ACC112 (cell line): ENCODE measurements around the gene STK17B.

Source experiments
- H2AFZ ChIP-seq: fragments of 200-600 bp; sonication (generic); one replicate; pipeline ENCODE4 v1.6.0; 2017; ENCODE audit warnings: antibody characterized with exemption, low read length; ENCODE audit not compliant: unreplicated experiment
- H3K27ac ChIP-seq: fragments of 200-600 bp; sonication (generic); 2 replicates; pipeline ENCODE4 v1.5.1; 2014; ENCODE audit warnings: low read depth, mild to moderate bottlenecking, antibody characterized with exemption, low read length, moderate library complexity
- H3K27me3 ChIP-seq: fragments of 200-600 bp; sonication (generic); 2 replicates; pipeline ENCODE4 v1.6.1; 2014; ENCODE audit warnings: mild to moderate bottlenecking, antibody characterized with exemption, low read length, moderate library complexity, mixed read lengths; ENCODE audit not compliant: insufficient read depth
- H3K36me3 ChIP-seq: fragments of 200-600 bp; sonication (generic); 2 replicates; pipeline ENCODE4 v1.6.1; 2016; ENCODE audit warnings: mild to moderate bottlenecking, antibody characterized with exemption, low read length, moderate library complexity, mixed read lengths; ENCODE audit not compliant: insufficient read depth
- H3K4me1 ChIP-seq: fragments of 200-600 bp; sonication (generic); one replicate; pipeline ENCODE4 v1.6.1; 2016; ENCODE audit warnings: low read length, mixed read lengths; ENCODE audit not compliant: insufficient read depth, unreplicated experiment, control insufficient read depth
- H3K4me3 ChIP-seq: fragments of 200-600 bp; sonication (generic); 2 replicates; pipeline ENCODE4 v1.5.1; 2014; ENCODE audit warnings: mild to moderate bottlenecking, low read depth, low read length
- H3K79me2 ChIP-seq: fragments of 200-600 bp; sonication (generic); one replicate; pipeline ENCODE4 v1.6.0; 2016; ENCODE audit warnings: low read length; ENCODE audit not compliant: control insufficient read depth, unreplicated experiment, insufficient read depth

STK17B gene

GRCh38 chr2:196159221-196159892, 12.0 kb downstream of the STK17B start:
- no peaks in the 10 kb centered on the region for H3K27me3 ChIP-seq
- peaks cover 21% of the 10 kb centered on the region; the same call in 1 of the 2 replicates for H3K36me3 ChIP-seq
- H3K4me3 ChIP-seq = no peak overlapping the region
- H2AFZ ChIP-seq = no peak overlapping the region
- peaks cover 45% of the 10 kb centered on the region for H3K79me2 ChIP-seq
- peak overlapping the region; percentile 79 for H3K27ac ChIP-seq
- peaks cover 18% of the 10 kb centered on the region for H3K4me1 ChIP-seq

- no peak overlapping the region for H3K27ac ChIP-seq
- H2AFZ ChIP-seq = no peak overlapping the region
- H3K79me2 ChIP-seq = peaks cover 19% of the 10 kb centered on the region
- H3K4me1 ChIP-seq = peaks cover 12% of the 10 kb centered on the region
- H3K27me3 ChIP-seq = no peaks in the 10 kb centered on the region
- peaks cover 22% of the 10 kb centered on the region for H3K36me3 ChIP-seq
- H3K4me3 ChIP-seq = no peak overlapping the region
Observed at GRCh38 chr2:196155575-196155974, 15.8 kb downstream of the STK17B start.

- Histone ChIP-seq H3K27me3 (no peaks in the 10 kb centered on the region), H3K36me3 (peaks cover 23% of the 10 kb centered on the region), H3K4me3 (no peak overlapping the region), H3K79me2 (peaks cover 10% of the 10 kb centered on the region), H3K4me1 (no peaks in the 10 kb centered on the region), H3K27ac (no peak overlapping the region), H2AFZ (no peak overlapping the region)
Observed at GRCh38 chr2:196153480-196153879, 17.9 kb downstream of the STK17B start.

GRCh38 chr2:196149948-196150347, 21.4 kb downstream of the STK17B start:
- Histone ChIP-seq H3K27ac (no peak overlapping the region), H3K4me1 (peaks cover 8% of the 10 kb centered on the region), H3K36me3 (peaks cover 25% of the 10 kb centered on the region)

DNA sequence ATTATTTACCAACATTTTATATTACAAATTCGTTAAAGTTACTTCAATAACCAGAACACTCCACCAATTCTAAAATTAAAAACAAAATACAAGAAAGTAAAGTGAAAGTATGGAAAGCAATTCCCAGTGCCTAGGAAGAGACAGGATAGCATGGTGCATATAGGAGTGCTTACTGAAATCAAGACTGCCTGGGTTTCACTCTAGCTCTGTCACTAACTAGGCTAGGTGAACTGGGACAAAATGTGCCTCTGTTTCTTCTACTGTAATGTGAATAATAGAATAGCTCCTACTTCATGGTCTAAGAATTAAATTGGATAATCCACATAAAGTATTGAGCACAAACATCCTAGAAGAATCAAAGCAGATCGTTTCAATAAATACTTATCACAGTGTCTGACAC, 22.6 kb downstream of the STK17B start:
- Histone ChIP-seq H3K79me2 (no peaks in the 10 kb centered on the region), H3K27ac (no peak overlapping the region)

More at GRCh38 chr2:196149948-196150347, 21.4 kb downstream of the STK17B start:
- Histone ChIP-seq H3K27me3 (no peaks in the 10 kb centered on the region), H2AFZ (no peak overlapping the region), H3K4me3 (no peak overlapping the region), H3K79me2 (no peaks in the 10 kb centered on the region)

GRCh38 chr2:196145256-196145655, 26.1 kb downstream of the STK17B start:
- Histone ChIP-seq H3K79me2 (peaks cover 3% of the 10 kb centered on the region), H3K4me1 (peaks cover 24% of the 10 kb centered on the region), H3K27me3 (no peaks in the 10 kb centered on the region), H2AFZ (no peak overlapping the region), H3K36me3 (peaks cover 12% of the 10 kb centered on the region), H3K27ac (peak overlapping the region; percentile 18; the same call in 1 of the 2 replicates), H3K4me3 (no peak overlapping the region)

More for the DNA sequence above, 22.6 kb downstream of the STK17B start:
- Histone ChIP-seq H3K4me3 (no peak overlapping the region), H3K36me3 (peaks cover 21% of the 10 kb centered on the region), H2AFZ (no peak overlapping the region), H3K27me3 (no peaks in the 10 kb centered on the region), H3K4me1 (peaks cover 15% of the 10 kb centered on the region)

DNA sequence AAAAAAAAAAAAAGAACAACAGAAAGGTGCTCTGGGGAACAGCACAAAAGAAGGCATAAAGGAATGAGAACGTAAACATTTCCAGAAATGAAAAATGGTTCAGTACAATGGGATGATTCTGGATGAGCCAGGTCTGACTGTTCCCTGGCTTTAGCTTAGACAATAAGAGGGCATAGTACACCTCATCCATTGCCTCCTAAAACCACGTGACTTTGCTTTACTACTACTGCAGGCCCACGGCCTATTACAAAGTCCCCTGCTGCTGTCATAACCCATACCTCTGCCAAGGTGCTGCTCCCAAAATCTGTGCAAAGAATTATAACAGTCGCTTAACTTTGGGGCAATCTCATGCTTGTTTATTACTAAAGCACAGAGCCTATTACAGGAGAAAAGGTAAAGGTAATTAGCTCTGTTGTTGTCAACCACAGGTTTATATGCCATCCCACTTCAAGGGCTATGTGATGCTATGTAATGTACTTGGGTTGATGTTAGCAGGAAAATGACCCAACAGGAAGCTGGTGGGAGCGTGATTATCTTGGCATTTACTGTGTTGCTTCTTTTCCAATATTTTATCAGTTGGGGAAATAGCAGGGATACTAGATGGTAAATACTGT, 26.8 kb downstream of the STK17B start:
- no peak overlapping the region for H3K4me3 ChIP-seq
- H3K36me3 ChIP-seq = peaks cover 18% of the 10 kb centered on the region
- peaks cover 3% of the 10 kb centered on the region for H3K79me2 ChIP-seq
- H3K27ac ChIP-seq = peak overlapping the region; percentile 18; the same call in 1 of the 2 replicates
- H2AFZ ChIP-seq = no peak overlapping the region
- no peaks in the 10 kb centered on the region for H3K27me3 ChIP-seq
- peaks cover 24% of the 10 kb centered on the region for H3K4me1 ChIP-seq

DNA sequence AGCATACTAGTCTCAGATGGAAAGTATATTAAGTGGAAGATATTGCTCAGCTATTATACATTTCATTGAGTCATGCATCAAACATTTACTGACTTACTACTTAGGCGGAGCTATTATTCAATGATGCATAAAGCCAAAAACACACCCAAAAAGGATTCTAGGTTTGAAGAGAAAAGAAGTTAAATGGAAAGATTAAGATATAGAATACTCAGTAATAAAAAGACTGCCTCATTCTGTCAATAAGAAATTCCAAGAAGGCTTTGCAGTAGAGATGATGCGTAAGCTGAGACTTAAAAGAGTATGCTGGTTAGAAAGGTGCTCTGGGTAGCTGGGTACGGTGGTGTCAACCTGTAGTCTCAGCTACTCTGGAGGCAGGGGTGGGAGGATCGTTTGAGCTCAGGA, 27.6 kb downstream of the STK17B start:
- Histone ChIP-seq H2AFZ (no peak overlapping the region), H3K27ac (peak overlapping the region; percentile 60), H3K79me2 (peaks cover 3% of the 10 kb centered on the region), H3K4me1 (peaks cover 24% of the 10 kb centered on the region), H3K27me3 (no peaks in the 10 kb centered on the region), H3K36me3 (peaks cover 23% of the 10 kb centered on the region), H3K4me3 (no peak overlapping the region)

- Histone ChIP-seq H3K27me3 (no peaks in the 10 kb centered on the region), H3K36me3 (peaks cover 28% of the 10 kb centered on the region), H3K79me2 (peaks cover 3% of the 10 kb centered on the region), H3K4me3 (no peak overlapping the region), H2AFZ (no peak overlapping the region), H3K4me1 (peaks cover 24% of the 10 kb centered on the region), H3K27ac (peak overlapping the region; percentile 60)
Observed at GRCh38 chr2:196142825-196143224, 28.6 kb downstream of the STK17B start.

DNA sequence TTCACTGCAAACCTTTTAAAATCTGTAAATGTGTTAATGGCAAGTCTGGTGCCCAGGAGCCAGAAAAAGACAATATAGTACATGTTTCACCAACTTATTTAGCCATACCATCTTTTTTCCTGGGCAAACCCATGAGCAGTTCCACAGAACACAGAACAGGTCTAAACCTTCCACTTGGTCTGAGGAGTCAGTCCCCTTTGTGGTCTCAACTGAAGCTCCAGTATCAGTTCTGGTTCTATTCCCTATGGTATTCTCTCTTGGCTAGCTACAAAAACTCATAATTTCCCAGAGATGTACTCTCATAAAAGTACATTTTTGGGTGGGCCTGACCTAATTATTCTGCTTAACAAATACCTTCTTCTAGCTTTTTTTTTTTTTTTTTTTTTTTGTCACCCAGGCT, 31.2 kb downstream of the STK17B start:
- no peak overlapping the region for H3K4me3 ChIP-seq
- H3K27ac ChIP-seq = no peak overlapping the region
- peaks cover 17% of the 10 kb centered on the region for H3K4me1 ChIP-seq
- no peaks in the 10 kb centered on the region for H3K27me3 ChIP-seq
- peaks cover 3% of the 10 kb centered on the region for H3K79me2 ChIP-seq
- peaks cover 45% of the 10 kb centered on the region for H3K36me3 ChIP-seq
- no peak overlapping the region for H2AFZ ChIP-seq

GRCh38 chr2:196137271-196137670, 34.1 kb downstream of the STK17B start:
- no peak overlapping the region for H3K27ac ChIP-seq
- no peaks in the 10 kb centered on the region for H3K79me2 ChIP-seq
- no peaks in the 10 kb centered on the region for H3K27me3 ChIP-seq
- H3K36me3 ChIP-seq = peaks cover 66% of the 10 kb centered on the region
- no peak overlapping the region for H2AFZ ChIP-seq
- no peaks in the 10 kb centered on the region for H3K4me1 ChIP-seq
- no peak overlapping the region for H3K4me3 ChIP-seq
